HEK293T (cell line): ENCODE measurements around the gene CENPH.
"Not testable (repeated sequence)": the region's sequence is repeated elsewhere in the genome, so short reads cannot be mapped to it uniquely, and the experiment has no call there.

Experiments used
- CTCF ChIA-PET: fragments of 350-600 bp; formaldehyde crosslinking; extraction: SDS; loops from one replicate; lab custom pipeline; 2021; ENCODE audit warnings: antibody characterized with exemption, inconsistent platforms; lab: Yijun Ruan, JAX
- POLR2A ChIA-PET: fragments of 350-600 bp; formaldehyde crosslinking; extraction: SDS; loops from one replicate; lab custom pipeline; 2020; ENCODE audit warnings: antibody characterized with exemption, inconsistent platforms; lab: Yijun Ruan, JAX
- DNase-seq: peaks from one replicate; pipeline ENCODE4 v3.0.0; 2012; ENCODE audit warnings: mixed read lengths; ENCODE audit errors: extremely low spot score
- ARNT ChIP-seq: fragments of 450-650 bp; IDR thresholded peaks from 2 replicates; pipeline ENCODE4 v1.6.1; 2017; ENCODE audit warnings: mild to moderate bottlenecking
- BHLHE40 ChIP-seq: fragments of 450-650 bp; IDR thresholded peaks from 2 replicates; pipeline ENCODE4 v1.6.1; 2016; ENCODE audit warnings: mild to moderate bottlenecking, moderate library complexity, borderline replicate concordance
- CTBP1 ChIP-seq: fragments of 450-650 bp; IDR thresholded peaks from 2 replicates; pipeline ENCODE4 v1.6.1; 2016; ENCODE audit warnings: borderline replicate concordance
- ELF4 ChIP-seq: fragments of 450-650 bp; IDR thresholded peaks from 2 replicates; pipeline ENCODE4 v1.6.1; 2017; ENCODE audit warnings: antibody characterized with exemption
- FOXA1 ChIP-seq: fragments of 450-650 bp; IDR thresholded peaks from 2 replicates; pipeline ENCODE4 v1.6.1; 2016; ENCODE audit warnings: mild to moderate bottlenecking
- FOXK2 ChIP-seq: fragments of 450-650 bp; IDR thresholded peaks from 2 replicates; pipeline ENCODE4 v1.6.1; 2016; ENCODE audit warnings: mild to moderate bottlenecking
- FOXM1 ChIP-seq: fragments of 450-650 bp; IDR thresholded peaks from 2 replicates; pipeline ENCODE4 v1.6.1; 2017; ENCODE audit warnings: mild to moderate bottlenecking, borderline replicate concordance
- HDGF ChIP-seq: fragments of 450-650 bp; IDR thresholded peaks from 2 replicates; pipeline ENCODE4 v1.6.1; 2017; ENCODE audit warnings: antibody characterized with exemption, borderline replicate concordance
- L3MBTL2 ChIP-seq: fragments of 450-650 bp; conservative IDR thresholded peaks from 2 replicates; pipeline ENCODE4 v1.6.1; 2016; ENCODE audit warnings: mild to moderate bottlenecking
- LEF1 ChIP-seq: fragments of 450-650 bp; IDR thresholded peaks from 2 replicates; pipeline ENCODE4 v1.6.1; 2017; ENCODE audit warnings: mild to moderate bottlenecking, borderline replicate concordance
- NFRKB ChIP-seq: fragments of 450-650 bp; IDR thresholded peaks from 2 replicates; pipeline ENCODE4 v1.6.1; 2016; ENCODE audit warnings: mild to moderate bottlenecking, moderate library complexity
- SP1 ChIP-seq: fragments of 450-650 bp; IDR thresholded peaks from 2 replicates; pipeline ENCODE4 v1.6.1; 2017
- SUZ12 ChIP-seq: fragments of 450-650 bp; IDR thresholded peaks from 2 replicates; pipeline ENCODE4 v1.6.1; 2016; ENCODE audit warnings: mild to moderate bottlenecking
- TARDBP ChIP-seq: fragments of 450-650 bp; IDR thresholded peaks from 2 replicates; pipeline ENCODE4 v1.6.1; 2016
- ZNF384 ChIP-seq: fragments of 450-650 bp; IDR thresholded peaks from 2 replicates; pipeline ENCODE4 v1.6.1; 2016
- TF ChIP-seq, protein P1 (sequence below): fragments of 450-650 bp; IDR thresholded peaks from 2 replicates; pipeline ENCODE4 v1.6.1; 2016

CENPH gene

DNA sequence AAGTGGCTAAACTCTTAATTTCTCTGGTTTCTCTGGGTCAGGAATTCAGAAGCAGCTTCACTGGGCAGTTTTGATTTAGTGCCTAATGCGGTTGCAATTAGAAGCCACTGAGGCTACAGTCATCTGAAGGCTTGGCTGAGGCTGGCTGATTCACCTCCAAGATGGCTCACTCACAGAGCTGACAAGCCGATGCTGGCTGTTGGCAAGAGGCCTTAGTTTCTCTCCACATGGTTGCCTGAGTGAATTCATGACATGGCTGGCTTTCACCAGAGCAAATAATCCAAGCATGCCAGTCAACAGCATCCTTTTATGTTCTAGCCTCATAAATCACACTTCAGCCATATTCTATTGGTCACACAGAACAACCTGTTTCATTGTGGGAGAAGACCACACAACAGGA is 42.5 kb downstream of the CENPH start:
- POLR2A ChIA-PET = no interaction called here
- CTCF ChIA-PET = interaction anchor here (0.6 kb wide), 1 partner anchor 188 kb away, joined by 6 read pairs; no protein-coding TSS in a partner anchor
- no peak for DNase-seq
- TF ChIP-seq LEF1 (no peak), ZNF384 (no peak), CTBP1 (no peak), FOXK2 (no peak), ELF4 (no peak), BHLHE40 (no peak), SUZ12 (no peak), FOXM1 (no peak), NFRKB (no peak), L3MBTL2 (no peak)

DNA sequence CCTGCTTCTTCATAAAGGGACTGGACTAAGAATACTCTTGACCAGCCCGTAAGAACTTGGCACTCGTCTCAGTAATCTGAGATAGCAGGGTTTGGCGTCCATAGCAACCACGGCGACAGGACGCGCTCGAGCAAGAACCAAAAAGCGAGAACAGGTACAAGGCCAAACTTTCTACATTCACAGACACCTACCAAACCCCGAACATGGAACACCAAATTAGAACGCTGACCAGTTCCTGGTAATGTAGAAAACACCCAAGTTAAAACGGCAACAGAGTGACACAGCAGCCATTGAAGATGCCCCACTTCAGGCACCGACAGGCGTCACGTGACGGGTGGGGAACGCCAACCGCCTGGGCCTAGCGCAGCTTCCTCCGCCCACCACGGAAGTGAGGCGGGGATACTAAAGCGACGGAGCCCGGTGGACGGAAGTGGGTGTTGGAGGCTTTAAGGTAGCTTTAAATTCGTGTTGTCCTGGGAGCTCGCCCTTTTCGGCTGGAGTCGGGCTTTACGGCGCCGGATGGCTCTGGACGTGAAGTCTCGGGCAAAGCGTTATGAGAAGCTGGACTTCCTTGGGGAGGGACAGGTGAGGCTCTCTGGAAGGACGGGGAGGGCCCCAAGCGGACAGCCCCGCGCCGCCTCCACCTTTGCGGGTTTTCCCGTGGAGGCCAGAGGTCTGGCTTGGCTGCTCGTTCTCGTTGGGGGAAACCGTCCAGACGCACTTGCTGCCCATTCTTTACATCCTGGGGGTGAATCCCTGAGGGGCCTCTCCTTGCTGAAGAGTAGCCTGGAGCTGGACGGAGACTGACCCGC is 45.3 kb downstream of the CENPH start, which contains the start of gene CDK7:
TSS of gene CDK7 (plus strand) at position 430 of the 812 bp plus-strand sequence. CDS start at position 520, 90 bp downstream.
- CTCF ChIA-PET = interaction anchor here (0.9 kb wide), 1 partner anchor 206 kb away, joined by 3 read pairs; no protein-coding TSS in a partner anchor
- no peak for TF ChIP-seq LEF1
- no peak for TF ChIP-seq ZNF384
- TF ChIP-seq ELF4 = 0 out of 2 replicates have a peak, but pooled peaks have one; percentile 37
- no peak for TF ChIP-seq FOXK2
- TF ChIP-seq, protein P1, sequence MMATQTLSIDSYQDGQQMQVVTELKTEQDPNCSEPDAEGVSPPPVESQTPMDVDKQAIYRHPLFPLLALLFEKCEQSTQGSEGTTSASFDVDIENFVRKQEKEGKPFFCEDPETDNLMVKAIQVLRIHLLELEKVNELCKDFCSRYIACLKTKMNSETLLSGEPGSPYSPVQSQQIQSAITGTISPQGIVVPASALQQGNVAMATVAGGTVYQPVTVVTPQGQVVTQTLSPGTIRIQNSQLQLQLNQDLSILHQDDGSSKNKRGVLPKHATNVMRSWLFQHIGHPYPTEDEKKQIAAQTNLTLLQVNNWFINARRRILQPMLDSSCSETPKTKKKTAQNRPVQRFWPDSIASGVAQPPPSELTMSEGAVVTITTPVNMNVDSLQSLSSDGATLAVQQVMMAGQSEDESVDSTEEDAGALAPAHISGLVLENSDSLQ = peak; percentile 81
- no peak for TF ChIP-seq CTBP1
- POLR2A ChIA-PET = interaction anchor here (0.5 to 1.3 kb wide), 4 partner anchors 17 to 151 kb away, joined by 3 to 6 read pairs (median 3); partner anchors contain the start of gene CENPH
- DNase-seq = peak; percentile 97

DNA sequence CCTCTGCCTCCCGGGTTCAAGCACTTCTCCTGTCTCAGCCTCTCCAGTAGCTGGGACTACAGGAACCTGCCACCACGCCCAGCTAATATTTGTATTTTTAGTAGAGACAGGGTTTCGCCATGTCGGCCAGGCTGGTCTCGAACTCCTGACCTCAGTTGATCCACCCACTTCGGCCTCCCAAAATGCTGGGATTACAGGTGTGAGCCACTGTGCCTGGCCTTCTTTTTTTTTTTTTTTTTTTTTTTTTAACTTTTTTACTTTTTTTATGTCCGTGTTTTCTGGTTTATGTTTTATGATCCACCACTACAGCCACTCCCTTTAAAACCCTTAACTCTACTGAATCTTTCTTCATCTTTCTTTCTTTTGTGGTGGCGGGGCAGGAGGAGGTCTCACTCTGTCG is 47.4 kb downstream of the CENPH start:
- POLR2A ChIA-PET, CTCF ChIA-PET, DNase-seq: not testable (repeated sequence)

DNA sequence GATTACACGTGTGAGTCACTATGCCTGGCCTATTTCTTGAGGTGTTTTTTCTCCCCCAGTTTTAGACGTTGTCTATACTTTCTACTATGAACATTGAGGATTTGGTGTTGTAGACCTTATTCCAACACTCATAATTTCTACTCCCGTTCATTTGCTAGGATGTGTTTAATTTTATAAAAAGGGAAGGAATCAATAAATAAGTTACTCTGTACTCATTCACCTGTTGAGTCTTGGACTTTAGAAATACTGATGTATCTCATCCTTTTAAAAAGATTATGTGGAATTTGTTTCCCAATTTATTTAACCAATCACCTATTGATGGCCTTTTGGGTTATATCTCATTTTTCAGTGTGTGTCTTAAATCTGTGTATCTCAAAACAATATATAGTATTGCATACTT is 48.5 kb downstream of the CENPH start:
- POLR2A ChIA-PET = no interaction called here
- CTCF ChIA-PET = interaction anchor here (0.6 kb wide), 1 partner anchor 214 kb away, joined by 5 read pairs; no protein-coding TSS in a partner anchor
- no peak for DNase-seq
- no peak for TF ChIP-seq SUZ12
- TF ChIP-seq LEF1 = no peak
- no peak for TF ChIP-seq FOXA1
- no peak for TF ChIP-seq ZNF384
- TF ChIP-seq FOXM1 = no peak
- no peak for TF ChIP-seq ELF4
- no peak for TF ChIP-seq ARNT
- TF ChIP-seq CTBP1 = no peak
- no peak for TF ChIP-seq SP1

DNA sequence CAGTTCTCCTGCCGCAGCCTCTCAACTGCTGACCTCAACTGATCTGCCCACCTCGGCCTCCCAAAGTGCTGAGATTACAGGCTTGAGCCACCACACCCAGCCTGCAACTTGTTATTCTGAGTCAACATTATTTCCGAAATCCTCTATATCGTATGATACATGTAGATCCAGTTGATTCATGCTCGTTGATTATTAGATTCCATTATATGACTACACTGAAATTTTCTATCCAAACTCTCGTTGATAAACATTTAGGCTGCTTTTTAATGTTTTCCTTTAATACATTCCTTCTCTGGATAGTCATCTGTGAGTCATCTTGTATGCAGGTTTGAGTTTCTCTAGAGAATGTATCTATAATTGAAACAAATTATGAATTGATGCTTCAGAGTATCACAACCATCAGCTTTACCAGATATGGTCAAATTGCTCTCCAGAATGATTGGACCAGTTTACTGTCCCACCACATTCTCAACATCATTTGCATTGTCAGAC is 49.4 kb downstream of the CENPH start:
- ChIA-PET CTCF (interaction anchor here (0.6 kb wide), 1 partner anchor 215 kb away, joined by 5 read pairs; no protein-coding TSS in a partner anchor), POLR2A (no interaction called here)
- DNase-seq = no peak
- TF ChIP-seq SP1 = no peak
- no peak for TF ChIP-seq L3MBTL2
- TF ChIP-seq BHLHE40 = no peak
- no peak for TF ChIP-seq LEF1
- no peak for TF ChIP-seq FOXA1
- no peak for TF ChIP-seq SUZ12
- no peak for TF ChIP-seq TARDBP
- no peak for TF ChIP-seq ZNF384
- no peak for TF ChIP-seq HDGF
- no peak for TF ChIP-seq FOXM1
- TF ChIP-seq, protein P1 = no peak
- TF ChIP-seq CTBP1 = no peak
- TF ChIP-seq FOXK2 = no peak
- no peak for TF ChIP-seq NFRKB
- TF ChIP-seq ARNT = no peak

DNA sequence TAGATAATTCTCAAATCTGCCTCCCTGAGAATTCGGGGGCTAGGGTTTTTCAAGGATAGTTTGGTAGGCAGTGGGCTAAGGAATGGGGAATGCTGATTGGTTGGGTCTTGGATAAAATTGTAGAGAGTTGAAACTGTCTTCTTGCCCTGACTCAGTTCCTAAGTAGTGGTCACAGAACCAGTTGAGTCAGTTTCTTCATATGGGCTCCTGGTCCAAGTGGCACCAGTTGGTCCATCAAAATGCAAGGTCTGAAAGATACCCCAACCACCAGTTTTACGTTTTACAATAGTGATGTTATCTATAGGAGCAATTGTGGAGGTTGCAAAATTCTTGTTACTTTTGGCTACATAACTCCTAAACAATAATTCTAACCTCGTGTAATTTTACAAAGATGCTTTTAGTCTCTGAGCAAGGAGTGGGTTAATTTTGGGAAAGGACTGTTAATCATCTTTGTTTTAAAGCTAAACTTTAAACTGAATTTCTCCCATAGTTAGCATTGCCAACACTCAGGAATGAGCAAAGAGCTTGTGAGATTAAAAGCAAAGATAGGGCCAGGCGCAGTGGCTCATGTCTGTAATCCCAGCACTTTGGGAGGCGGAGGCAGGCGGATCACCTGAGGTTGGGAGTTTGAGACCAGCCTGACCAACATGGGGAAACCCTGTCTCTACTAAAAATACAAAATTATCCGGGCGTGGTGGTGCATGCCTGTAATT is 53.0 kb downstream of the CENPH start:
- CTCF ChIA-PET = no interaction called here
- TF ChIP-seq ARNT = no peak
- TF ChIP-seq FOXA1 = no peak
- TF ChIP-seq ELF4 = no peak
- no peak for TF ChIP-seq FOXK2
- no peak for TF ChIP-seq SP1
- TF ChIP-seq HDGF = no peak
- no peak for TF ChIP-seq NFRKB
- TF ChIP-seq BHLHE40 = no peak
- DNase-seq = no peak
- POLR2A ChIA-PET = no interaction called here

DNA sequence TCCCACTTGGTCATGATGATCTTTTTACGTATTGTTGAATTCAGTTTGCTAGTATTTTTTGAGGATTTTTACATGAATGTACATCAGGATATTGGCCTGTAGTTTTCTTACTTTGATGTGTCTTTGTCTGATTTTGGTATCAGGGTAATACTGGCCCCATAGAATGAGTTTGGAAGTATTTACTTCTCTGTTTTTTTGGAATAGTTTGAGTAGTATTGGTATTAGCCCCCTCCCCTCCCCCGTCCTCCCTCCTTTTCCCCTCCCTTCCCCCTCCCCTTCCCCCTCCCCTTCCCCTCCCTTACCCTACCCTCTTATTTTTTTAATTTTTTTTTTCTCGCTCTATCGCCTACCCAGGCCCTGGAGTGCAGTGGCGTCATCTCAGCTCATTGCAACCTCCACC is 55.6 kb downstream of the CENPH start:
- TF ChIP-seq, protein P1 = no peak
- TF ChIP-seq NFRKB (no peak), CTBP1 (no peak)
- CTCF ChIA-PET = no interaction called here
- POLR2A ChIA-PET = no interaction called here
- DNase-seq = no peak
